Coronary artery (tissue), 2 donors: ENCODE data around the gene TMEM53.

Source experiments
- DNase-seq: peaks from one replicate; pipeline ENCODE4 v3.0.0-alpha.2; 2017; ENCODE audit warnings: low spot score
- H3K27ac ChIP-seq, 2 donors: fragments of 200-600 bp; sonication (generic); one replicate each; pipeline ENCODE4 v1.5.1; 2016 to 2019
- H3K4me3 ChIP-seq: fragments of 200-600 bp; sonication (generic); 2 replicates; pipeline ENCODE4 v1.5.1; 2016; ENCODE audit warnings: mild to moderate bottlenecking, moderate library complexity
- CTCF ChIP-seq: fragments of 200-600 bp; sonication (generic); IDR thresholded peaks from one replicate; pipeline ENCODE4 v1.5.1; 2019; ENCODE audit warnings: antibody characterized with exemption

The TMEM53 gene

DNA sequence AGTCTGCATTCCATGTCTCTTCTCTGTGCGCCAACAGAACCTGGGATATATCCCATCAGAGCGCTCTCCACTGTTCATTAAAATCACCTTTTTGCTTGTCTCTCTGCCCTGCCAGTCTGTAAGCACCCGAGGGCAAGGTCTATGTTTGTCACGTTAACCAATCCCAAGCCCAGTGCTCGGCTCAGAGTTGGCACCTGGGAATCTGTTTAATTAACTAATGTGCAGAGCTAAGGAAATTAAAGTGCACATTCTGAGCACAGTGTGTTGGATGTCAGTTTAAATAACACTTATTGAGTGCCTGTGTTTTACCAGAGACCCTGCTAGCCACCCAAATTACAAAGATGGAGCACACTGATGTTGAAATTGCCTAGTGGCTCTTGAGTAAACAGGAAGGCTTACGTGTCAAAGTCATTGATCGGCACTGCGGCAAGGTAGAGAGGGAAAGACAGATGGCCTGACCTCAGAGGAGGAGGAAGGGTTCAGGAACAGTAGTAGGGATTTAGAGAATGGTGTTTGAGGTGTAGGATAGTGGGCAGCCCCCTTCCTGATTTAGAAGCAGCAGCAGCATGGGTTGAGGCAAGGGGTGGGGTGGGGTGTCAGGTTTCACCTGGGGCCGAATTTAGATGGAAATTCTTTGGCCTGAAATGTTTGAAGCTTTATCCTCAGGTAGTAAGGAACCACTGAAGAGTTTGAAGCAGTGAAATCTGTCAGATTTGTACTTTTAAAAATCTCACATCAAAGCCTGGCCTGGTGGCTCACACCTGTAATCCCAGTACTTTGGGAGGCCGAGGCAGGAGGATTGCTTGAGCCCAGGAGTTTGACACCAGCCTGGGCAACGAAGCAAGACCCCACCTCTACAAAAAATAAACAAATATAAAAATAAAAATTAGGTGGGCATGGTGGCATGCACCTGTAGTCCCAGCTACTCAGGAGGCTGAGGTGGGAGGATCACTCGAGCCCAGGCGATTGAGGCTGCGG is 7.9 kb upstream of the TMEM53 start:
- Histone ChIP-seq H3K4me3 (no peak overlapping the region), H3K27ac (no peak overlapping the region)
- DNase-seq: peak; percentile 28
- no peak for TF ChIP-seq CTCF

DNA sequence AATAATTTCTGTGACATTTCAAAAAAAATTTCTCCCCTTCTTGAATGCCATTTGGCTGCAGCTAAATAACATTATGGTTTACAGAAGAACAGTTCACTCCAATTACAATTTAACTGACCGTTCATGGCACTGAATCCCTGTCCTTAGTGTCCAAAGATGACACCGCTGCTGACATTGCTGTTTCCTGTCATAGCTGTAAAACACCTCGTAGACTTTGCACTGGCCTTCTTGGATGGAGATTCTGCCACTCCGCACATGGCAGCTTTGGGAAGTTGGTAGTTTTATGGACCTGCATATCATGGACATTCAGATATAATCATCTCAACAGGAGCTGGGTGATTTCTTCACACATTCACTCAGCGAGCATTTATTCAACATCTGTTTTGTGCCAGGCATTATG is 5.2 kb upstream of the TMEM53 start:
- no peak overlapping the region for H3K27ac ChIP-seq
- TF ChIP-seq CTCF: no peak
- H3K4me3 ChIP-seq: no peak overlapping the region
- no peak for DNase-seq

- TF ChIP-seq CTCF: no peak
- H3K4me3 ChIP-seq: no peak overlapping the region
- DNase-seq: no peak
- no peak overlapping the region for H3K27ac ChIP-seq
These were observed 4.3 kb upstream of the TMEM53 start for GRCh38 chr1:44678626-44679025.

DNA sequence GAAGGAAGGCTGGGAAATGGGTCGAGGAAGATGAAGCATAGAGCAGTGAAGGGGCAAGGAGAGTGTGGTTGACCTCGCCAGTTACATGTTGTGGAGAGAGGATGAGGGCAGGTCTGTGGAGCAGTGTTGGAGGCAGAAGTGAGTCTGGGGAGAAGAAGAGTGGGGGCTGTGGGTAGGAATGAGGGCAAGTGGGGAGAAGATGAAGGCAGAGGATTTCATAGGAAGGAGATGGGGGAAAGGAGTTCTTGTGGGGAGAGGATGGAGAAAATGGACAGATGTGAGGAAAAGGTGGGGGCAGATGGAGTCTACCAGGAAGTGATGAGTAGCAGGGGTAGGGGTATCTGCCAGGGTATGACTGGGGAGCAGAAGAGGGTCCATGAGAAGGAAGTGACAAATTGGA is 3.8 kb upstream of the TMEM53 start:
- no peak for DNase-seq
- Histone ChIP-seq H3K4me3 (no peak overlapping the region), H3K27ac (no peak overlapping the region)
- TF ChIP-seq CTCF: no peak

DNA sequence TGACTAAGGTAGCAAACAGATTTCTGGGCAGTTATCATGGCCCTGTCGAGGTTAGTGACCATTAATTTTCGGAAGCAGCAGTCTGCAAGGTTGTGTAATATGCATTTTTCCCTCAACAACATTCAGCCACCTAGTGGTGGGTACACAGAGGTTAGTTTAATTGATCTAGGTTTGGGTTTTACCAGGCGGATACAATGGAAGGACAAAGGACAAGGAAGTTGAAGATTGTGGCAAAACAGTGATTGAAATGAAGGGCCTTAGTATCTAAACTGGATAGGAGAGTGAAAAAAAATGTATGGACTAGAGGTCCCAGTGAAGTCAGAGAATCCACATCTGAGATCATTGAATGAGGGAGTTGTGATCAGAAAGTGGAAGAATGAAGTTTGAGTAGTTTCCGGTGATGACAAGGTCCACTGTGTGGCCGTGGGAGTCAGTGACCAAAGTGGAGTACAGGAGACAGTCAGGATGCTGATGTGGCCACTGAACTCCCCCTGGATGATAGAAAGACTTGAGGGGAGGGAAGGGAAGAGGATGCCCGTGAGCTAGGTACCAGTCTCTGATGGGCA is 3.0 kb upstream of the TMEM53 start:
- peak overlapping the region in 1 of 2 donors; percentile 43 for H3K27ac ChIP-seq

GRCh38 chr1:44676484-44677200 is 2.4 kb upstream of the TMEM53 start:
- TF ChIP-seq CTCF: no peak
- Histone ChIP-seq H3K27ac (peak overlapping the region in 1 of 2 donors; percentile 75), H3K4me3 (no peak overlapping the region)
- DNase-seq: peak; percentile 53

More for the DNA sequence above, 3.0 kb upstream of the TMEM53 start:
- no peak overlapping the region for H3K4me3 ChIP-seq
- no peak for DNase-seq
- TF ChIP-seq CTCF: no peak
